ENCODE results near the gene SLC13A2.
"Not testable (repeated sequence)": the region's sequence is repeated elsewhere in the genome, so short reads cannot be mapped to it uniquely, and the experiment has no call there.

SLC13A2 gene

DNA sequence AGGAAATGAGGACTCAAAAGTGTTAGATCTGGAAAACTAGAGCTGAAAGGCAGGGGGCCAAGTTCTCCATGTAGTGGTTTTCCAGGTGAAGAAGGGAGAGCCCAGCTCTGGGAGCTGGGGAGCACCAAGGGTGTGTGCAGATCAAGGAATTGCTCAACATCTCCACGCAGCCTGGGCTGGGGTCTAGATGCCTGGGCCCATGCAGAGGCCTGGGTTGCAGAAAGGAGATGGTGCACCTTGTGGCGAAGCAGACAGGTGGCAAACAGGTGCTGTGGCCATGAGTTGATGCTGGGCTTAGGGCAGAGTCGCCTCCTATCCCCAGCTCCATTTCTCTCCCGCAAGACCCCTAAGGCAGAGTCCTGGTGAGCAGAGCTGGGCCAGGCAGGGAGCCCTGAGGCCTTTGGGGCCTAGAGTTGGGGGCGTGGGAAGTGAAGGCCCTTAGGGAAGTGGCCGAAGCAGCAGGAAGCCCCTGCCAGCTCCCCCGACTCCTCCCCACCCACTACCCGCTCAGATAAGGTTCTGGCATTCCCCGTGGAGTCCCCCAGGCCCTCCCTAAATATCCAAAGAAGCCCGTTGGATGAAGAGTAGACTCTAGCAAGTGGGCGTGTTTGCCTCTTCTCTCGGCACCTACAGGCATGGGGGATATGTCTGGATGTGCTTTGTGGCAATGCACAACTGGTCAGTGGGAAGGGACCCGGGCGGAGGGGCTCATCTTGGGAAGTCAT lies 33.5 kb downstream of the SLC13A2 start:
- in situ Hi-C loops (cut with HindIII; ENCODE audit: low pct_ligation_motif_present, low pct_unique_long_range_greater_than_20kb, low sequenced_read_pairs), result no loop called here
- no peak for DNase-seq

DNA sequence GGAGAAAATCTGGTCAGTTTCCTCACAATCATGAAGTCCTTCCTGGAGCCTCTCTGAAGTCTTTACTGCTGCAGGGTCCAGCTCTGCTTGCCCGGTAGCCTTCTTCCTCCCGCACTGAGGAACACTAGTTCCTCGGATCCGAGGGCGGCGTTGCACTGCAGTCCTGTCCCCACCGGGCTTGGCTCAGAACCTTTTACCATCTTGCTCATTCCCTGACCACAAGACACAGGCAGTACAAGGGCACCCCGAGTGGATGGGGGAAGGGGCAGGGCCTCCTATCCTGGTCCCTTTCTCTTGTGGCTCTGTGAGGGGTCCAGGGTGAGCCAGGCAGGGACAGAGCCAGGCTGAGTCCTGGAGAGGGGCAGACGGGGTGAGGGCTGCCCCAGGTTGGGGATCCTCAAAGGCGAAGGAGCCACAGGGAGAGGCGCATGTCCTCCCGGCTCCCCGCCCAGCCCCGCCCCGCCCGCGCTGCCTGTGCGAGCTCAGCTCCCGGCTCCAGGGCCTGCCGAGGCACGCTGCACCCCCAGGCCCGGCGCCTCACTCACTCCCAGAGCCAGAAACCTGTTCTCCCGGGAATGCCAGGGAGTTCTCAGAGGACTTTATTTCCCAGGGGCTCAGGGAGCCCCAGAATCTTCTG lies 34.2 kb downstream of the SLC13A2 start:
- no peak for DNase-seq
- in situ Hi-C loops (cut with HindIII; ENCODE audit: low pct_ligation_motif_present, low pct_unique_long_range_greater_than_20kb, low sequenced_read_pairs), result no loop called here

DNA sequence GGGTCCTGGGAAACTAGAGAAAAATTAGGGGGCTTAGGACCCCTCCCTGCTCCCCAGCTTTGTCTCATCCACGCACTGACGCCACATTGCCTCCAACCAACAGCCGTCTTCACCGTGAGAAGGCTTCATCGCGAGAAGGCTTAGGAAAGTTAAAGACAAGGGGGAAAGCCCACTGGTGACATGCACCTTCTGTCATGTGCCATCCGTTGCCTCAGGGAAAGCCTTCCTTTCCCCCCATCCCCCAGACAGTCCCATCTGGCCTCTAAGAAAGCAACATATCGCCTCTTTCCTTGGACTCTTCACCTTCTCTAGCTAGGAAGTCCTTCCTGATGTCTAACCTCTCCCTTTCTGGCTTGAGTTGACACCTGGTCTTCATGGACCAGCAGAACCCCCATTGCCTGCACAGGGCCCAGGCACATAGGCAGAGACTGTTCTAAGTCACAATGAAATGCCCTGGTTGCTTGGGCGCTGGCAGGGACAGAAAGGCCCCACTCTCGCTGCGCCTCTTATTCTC lies 34.8 kb downstream of the SLC13A2 start:
- in situ Hi-C loops (cut with HindIII; ENCODE audit: low pct_ligation_motif_present, low pct_unique_long_range_greater_than_20kb, low sequenced_read_pairs), result no loop called here
- DNase-seq, result no peak

DNA sequence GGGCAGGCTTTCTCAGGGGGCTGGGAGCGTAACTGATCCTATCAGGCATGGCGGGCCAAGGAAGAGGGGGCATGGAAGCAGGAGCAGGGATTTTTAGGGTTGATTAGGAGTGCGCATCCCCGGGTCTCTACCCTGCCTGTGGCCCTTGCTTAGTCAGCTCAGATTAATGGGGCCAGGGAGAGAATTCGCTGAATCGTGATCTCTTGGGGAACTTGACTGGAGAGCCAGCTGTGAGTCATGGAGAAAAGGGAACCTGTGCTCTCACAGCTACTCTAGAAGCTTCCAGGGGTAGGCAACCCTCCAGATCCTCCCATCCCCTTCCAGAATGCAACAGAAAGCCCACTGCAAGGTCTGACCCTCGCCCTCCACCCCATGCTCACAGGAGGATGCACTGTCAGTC lies 36.3 kb downstream of the SLC13A2 start:
- in situ Hi-C loops (cut with HindIII; ENCODE audit: low pct_ligation_motif_present, low pct_unique_long_range_greater_than_20kb, low sequenced_read_pairs), result no loop called here
- no peak for DNase-seq

DNA sequence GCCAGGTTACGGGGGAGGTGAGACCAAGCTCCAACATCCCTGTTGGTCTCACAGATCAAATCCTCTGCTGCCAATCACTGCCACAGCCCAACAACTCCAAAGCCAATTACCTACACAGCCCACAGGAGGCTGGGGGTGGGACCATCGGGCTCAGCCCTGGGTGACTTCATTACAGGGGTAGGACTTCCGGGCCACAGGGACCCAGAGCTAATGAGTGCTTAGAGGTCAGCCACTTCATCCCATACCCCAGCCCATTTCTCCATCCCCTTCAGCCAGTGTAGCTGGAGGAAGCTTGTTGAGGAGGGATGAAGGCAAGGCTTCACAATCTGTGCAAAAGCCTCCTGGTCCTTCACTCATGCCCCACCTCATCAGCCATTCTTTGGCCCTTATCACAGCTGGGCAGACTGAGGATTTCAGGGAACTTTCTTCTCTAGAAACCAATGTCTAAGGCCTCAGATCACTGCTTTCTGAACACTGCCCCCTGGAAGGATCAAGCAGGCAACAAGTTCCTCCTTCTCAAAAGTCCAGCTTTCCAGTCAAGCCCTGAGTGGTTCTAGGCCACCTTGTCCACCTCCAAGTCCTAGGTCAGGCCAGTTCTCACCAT lies 38.5 kb downstream of the SLC13A2 start:
- DNase-seq, result no peak
- in situ Hi-C loops (cut with HindIII; ENCODE audit: low pct_ligation_motif_present, low pct_unique_long_range_greater_than_20kb, low sequenced_read_pairs), result no loop called here

DNA sequence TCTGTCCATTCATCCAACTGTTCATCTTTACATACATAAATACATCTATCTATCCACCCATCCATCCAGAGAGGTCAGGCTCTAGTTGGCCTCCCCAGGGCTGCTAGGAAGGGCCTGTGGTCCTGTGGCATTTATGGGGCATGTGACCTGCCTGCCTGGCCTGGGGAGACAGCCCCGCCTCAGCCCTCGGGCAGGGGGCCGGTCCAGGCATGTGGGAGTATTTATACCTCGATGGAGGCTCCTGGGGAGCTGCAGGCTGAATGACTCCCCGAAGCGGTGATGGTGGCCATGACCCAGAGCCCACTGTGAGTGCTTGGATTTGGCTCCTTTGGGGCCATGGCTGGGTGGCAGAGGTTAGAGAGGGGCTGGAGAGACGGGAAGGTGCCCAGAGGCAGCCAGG lies 40.0 kb downstream of the SLC13A2 start:
- in situ Hi-C loops (cut with HindIII; ENCODE audit: low pct_ligation_motif_present, low pct_unique_long_range_greater_than_20kb, low sequenced_read_pairs), result no loop called here
- DNase-seq, result no peak

DNA sequence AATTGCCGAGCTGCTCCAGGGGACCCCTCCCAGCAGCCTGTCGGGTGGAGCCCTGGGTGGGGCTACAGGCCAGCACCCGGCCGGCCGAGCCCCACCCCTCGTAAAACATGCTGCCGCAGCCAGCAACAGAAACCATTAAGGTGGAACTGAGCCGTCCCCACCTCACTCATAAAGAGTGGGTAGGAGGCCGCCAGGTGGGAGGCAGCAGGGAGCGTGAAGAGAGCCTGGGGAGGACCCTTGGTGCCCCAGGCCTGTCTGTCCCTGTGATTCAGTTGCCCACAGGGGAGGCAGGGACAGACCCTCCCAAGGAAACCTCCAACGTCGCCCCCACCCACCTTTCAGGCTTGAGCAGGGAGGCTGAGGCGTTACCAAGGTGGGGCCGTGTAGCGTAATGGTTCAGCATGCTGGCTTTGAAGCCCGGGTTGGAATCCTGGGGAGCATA lies 41.1 kb downstream of the SLC13A2 start:
- DNase-seq, result no peak
- in situ Hi-C loops (cut with HindIII; ENCODE audit: low pct_ligation_motif_present, low pct_unique_long_range_greater_than_20kb, low sequenced_read_pairs), result no loop called here

DNA sequence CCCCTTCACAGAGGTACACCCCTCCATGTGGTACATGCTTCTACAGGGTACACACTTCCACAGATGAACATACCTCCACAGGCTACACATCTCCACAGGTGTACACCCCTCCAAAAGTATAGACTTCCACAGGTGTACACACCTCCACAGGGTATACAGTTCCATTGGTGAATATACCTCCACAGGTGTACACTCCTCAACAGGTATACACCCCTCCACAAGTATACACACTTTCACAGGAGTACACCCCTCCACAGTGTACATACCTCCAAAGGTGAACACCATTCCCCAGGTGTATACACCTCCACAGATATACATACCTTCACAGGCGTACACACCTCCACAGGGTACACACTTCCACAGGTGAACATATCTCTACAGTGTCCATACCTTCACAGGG lies 42.1 kb downstream of the SLC13A2 start:
- in situ Hi-C loops (cut with HindIII; ENCODE audit: low pct_ligation_motif_present, low pct_unique_long_range_greater_than_20kb, low sequenced_read_pairs), result no loop called here
- no peak for DNase-seq

DNA sequence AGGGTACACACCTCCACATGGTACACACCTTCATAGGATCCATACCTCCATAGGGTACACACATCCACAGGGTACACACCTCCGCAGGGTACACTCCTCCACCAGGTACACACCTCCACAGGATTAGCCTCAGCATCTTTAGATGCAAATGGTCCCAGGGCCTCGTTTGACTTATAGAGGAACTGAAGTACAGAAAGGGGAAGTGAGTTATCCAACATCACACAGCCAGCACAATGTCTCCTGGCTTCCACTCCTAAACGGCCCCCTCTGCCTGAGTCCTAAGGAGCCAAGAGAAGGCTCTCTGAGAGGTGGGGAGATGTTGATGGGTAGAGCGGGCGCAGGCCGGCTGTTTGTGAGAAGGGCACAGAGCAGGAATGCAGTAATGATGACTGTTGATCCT lies 44.7 kb downstream of the SLC13A2 start:
- in situ Hi-C loops (cut with HindIII; ENCODE audit: low pct_ligation_motif_present, low pct_unique_long_range_greater_than_20kb, low sequenced_read_pairs), result no loop called here

DNA sequence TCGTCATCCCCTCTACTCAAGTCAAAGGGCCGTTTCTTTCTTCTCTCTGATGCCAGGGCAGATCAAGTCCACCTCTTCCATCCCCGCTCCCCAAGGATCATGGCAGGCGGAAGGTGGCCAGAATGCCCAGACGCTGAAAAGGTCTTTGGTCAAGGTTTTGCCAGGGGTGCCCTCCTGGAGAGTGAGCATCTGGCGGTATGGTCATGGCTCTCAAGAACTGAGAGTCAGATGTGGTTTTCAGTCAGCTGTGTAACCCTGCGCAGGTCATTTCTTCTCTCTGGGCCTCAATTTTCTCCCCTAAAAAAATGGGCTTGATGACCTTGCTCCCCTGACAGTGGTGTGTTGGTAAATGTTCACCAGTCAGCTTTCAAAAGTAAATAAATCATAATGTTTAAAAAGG lies 45.1 kb downstream of the SLC13A2 start:
- DNase-seq, result no peak
- in situ Hi-C loops (cut with HindIII; ENCODE audit: low pct_ligation_motif_present, low pct_unique_long_range_greater_than_20kb, low sequenced_read_pairs), result no loop called here

More for the DNA sequence above, 44.7 kb downstream of the SLC13A2 start:
- no peak for DNase-seq

DNA sequence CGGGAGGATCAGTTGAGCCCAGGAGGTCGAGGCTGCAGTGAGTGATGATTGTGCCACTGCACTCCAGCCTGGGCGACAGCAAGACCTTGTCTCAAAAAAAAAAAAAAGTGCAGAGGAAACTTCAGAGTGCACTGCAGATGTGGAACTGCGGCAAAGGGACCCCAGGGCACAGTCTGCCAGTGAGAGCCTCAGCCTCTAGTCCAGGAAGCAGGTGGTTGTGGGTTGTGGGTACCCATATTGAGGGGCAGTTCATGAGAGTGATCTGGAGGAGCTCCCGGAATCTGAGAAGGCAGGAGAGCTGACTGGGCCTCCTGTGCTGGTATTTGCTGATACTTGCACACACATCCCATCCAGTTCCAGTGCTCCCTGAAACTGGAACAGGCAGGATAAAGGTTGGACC lies 45.8 kb downstream of the SLC13A2 start:
- in situ Hi-C loops (cut with HindIII; ENCODE audit: low pct_ligation_motif_present, low pct_unique_long_range_greater_than_20kb, low sequenced_read_pairs), result no loop called here
- DNase-seq, result no peak

DNA sequence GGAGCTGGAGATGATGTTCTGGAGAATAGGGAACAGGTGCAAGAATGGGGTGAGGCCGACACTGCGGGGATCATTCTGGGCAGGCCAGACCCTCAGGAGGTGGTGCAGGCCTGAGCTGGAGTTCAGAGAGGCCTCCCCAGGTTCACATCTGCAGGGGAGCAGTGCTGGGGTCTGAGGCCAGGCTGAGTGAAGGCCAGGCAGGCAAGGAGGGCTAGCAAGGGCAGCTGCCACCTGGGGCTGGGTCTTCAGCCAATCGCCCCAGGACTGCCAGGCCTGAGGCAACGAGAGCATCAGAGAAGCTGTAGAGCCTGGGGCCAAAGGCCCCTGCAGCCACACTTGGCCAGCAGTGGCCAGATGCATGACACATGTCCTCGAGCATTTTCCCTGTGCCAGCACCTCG lies 47.2 kb downstream of the SLC13A2 start:
- no peak for DNase-seq
- in situ Hi-C loops (cut with HindIII; ENCODE audit: low pct_ligation_motif_present, low pct_unique_long_range_greater_than_20kb, low sequenced_read_pairs), result no loop called here

DNA sequence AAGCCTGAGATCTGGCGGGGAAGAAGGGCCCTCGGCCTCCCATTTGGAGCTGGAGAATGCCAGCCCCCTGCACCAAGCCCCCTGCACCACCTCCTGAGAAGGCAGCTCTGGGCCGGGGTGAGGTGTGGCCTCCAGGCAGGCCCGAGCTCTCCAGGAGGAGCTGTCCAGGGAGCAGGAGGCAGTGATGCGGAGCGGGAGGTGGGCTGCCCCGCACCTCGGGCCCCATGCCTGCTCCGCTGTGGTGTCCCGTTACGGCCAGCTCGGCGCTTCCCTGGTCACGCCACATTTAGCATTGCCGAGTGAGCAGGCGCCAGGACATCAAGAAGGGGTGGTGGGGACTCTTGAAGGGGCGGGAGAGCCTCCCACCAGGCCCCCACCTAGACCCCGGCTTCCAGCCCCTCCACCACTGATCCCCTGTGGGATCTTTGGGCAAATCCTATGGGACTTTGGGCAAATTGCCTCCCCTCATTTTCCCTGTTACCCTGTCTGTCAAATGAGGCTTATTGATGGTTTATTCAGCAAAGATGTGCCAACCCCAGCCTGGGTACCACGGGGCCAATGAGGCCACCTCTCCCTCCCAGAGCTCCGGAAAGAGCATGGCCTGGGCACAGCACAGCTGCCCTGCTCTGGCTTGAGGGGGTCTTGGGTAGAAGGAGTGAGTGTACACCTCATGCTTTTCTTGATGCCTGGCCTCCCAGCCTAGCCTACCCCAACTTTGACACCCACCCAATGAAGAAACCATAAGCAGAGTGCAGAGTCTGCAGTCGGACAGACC lies 48.1 kb downstream of the SLC13A2 start:
- no peak for DNase-seq
- in situ Hi-C loops (cut with HindIII; ENCODE audit: low pct_ligation_motif_present, low pct_unique_long_range_greater_than_20kb, low sequenced_read_pairs), result no loop called here

DNA sequence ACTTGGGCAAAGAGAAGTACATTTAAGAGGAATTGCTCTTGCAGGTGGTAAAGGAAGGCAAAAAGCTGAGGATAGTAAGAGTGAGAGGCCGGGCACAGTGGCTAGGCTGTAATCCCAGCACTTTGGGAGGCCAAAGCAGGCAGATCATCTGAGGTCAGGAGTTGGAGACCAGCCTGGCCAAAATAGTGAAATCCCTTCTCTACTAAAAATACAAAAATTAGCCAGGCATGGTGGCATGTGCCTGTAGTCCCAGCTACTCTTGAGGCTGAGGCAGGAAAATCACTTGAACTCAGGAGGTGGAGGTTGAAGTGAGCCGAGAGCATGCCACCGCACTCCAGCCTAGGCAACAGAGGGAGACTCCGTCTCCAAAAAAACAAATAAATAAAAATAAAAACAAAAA lies 48.8 kb downstream of the SLC13A2 start:
- DNase-seq; in situ Hi-C loops (cut with HindIII; ENCODE audit: low pct_ligation_motif_present, low pct_unique_long_range_greater_than_20kb, low sequenced_read_pairs): not testable (repeated sequence)

DNA sequence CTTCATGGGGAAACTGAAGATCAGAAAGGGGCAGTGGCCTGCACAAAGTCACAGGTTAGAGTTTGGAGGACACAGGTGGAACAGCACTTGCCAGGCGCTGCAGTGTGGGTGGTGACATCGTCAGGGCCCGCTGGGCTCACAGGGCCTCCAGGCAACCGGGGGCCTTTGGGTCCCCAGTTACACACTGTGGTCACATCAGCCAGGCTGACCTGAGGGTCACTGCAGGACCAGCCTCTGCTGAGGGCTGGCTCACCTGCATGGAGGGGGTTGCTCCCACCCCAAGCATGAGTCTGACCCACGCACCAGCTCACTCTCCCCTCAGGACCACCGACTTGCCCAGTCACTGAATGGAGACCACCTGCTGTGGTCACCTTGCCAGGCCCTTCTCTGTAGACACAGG lies 49.7 kb downstream of the SLC13A2 start:
- in situ Hi-C loops (cut with HindIII; ENCODE audit: low pct_ligation_motif_present, low pct_unique_long_range_greater_than_20kb, low sequenced_read_pairs), result no loop called here
- no peak for DNase-seq

DNA sequence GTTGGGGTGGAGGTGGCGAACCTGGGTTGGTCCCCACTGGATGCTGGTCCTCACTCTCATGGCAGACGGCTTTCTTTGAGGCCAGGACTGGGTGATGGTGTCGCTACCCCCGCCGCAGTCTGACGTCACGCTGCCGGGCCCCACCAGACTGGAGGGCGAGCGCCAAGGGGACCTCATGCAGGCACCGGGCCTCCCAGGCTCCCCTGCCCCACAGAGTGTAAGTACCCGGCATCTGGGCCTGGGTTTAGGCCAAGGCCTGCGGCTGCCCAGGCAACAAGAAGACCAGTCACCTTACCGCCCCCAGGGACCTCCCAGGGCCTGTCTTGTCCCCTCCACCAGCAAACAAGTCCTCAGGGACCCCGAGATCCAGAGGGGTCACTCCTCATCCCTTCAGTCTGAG lies 50.4 kb downstream of the SLC13A2 start:
- in situ Hi-C loops (cut with HindIII; ENCODE audit: low pct_ligation_motif_present, low pct_unique_long_range_greater_than_20kb, low sequenced_read_pairs), result no loop called here
- no peak for DNase-seq

DNA sequence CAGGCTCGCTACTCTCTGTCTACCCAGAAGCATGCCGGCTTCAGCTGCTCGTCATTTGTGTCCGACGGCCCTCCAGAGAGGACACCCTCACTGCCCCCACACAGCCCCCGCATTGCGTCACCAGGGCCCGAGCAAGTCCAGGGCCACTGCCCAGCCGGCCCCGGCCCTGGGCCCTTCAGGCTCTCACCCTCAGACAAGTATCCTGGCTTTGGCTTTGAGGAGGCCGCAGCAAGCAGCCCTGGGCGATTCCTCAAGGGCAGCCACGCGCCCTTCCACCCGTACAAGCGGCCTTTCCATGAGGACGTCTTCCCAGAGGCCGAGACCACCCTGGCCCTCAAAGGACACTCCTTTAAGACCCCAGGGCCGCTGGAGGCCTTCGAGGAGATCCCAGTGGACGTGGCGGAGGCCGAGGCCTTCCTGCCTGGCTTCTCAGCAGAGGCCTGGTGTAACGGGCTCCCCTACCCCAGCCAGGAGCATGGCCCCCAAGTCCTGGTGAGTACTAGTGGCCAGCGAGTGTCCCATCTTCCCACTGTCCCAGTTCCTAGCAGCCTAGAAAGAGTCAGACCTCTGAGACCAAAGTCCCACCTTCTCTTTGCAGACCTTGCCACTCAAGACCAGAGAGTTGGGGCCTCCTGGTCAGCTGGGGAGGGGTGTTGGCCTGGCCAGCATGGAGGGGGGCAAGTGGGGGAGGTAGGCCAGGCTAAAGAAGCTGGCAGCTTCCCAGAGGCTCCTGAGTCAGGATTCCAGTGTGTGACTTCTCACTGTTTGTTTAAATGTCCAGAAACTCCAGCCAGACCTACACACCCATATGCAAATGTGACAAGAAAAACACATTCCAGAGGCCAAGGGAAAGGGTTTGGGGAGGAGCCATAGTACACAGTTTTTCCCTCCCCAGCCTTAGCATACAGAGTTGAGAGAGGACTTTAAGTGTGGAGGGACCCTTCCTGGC lies 51.3 kb downstream of the SLC13A2 start:
- DNase-seq, result no peak
- in situ Hi-C loops (cut with HindIII; ENCODE audit: low pct_ligation_motif_present, low pct_unique_long_range_greater_than_20kb, low sequenced_read_pairs), result no loop called here

DNA sequence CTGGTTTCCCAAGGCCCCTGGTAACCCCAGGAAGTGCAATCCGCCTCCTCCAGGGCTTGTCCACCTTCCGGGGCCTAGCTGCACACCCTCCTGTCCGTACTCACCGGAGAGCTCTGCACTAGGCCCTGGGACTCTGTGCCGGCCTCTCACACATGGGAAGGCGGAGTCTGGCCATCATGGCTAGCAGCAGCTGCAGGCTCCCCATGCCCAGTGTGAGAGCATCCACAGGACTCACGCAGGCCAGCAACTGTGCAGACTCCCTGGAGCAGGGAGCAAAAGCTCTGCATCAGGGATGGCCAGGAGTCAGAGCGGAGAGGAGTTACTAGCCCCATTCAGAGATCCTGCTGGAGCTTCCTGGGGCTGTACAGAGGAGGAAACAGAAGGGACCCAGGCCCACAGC lies 52.9 kb downstream of the SLC13A2 start:
- no peak for DNase-seq
- in situ Hi-C loops (cut with HindIII; ENCODE audit: low pct_ligation_motif_present, low pct_unique_long_range_greater_than_20kb, low sequenced_read_pairs), result no loop called here
